HG03060 (cell line): ENCODE measurements around the gene TMTC1.

Experiments used
- ATAC-seq: cut with Tn5 transposase; IDR thresholded peaks from one replicate; pipeline ENCODE4 v1.9.1; 2021; ENCODE audit warnings: low read depth, moderate number of reproducible peaks; ENCODE audit not compliant: unreplicated experiment

Gene TMTC1

DNA sequence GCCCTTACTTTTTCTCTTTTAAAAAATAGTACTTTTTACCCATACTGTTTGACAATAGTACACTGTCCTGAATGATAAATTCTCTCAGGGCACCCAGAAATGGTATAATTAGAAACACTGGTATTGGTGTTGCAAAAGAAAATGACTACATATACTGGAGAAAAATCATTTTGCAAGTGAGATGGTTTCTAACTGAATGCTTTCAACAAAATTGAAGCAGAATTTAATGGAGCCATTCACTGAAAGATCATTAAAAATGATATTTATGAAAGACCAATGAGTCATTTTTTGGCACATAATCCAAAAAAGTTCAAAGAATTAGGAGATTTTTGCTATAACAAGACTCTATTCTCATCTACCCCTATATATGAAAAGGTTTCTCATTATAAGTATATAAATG is 68.8 kb downstream of the TMTC1 start:
- ATAC-seq, result no peak

DNA sequence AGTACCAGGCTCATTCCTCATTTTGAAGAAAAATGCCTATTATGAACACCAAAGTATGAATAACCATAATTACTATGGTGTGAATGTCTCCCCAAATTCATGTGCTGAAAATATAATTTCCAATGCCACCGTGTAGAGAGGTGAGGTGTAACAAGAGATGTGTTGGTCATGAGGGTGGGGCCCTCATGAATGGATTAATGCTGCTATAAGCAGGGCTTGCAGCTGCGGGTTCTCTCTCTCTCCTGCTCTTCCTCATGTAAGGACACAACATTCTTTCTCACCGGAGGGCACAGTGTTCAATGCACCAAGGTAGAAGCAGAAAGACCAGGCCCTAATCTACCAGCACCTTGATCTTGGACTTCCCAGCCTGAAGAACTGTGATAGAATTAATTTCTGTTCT is 70.0 kb downstream of the TMTC1 start:
- no peak for ATAC-seq

GRCh38 chr12:29711381-29711780 is 72.4 kb downstream of the TMTC1 start:
- no peak for ATAC-seq

DNA sequence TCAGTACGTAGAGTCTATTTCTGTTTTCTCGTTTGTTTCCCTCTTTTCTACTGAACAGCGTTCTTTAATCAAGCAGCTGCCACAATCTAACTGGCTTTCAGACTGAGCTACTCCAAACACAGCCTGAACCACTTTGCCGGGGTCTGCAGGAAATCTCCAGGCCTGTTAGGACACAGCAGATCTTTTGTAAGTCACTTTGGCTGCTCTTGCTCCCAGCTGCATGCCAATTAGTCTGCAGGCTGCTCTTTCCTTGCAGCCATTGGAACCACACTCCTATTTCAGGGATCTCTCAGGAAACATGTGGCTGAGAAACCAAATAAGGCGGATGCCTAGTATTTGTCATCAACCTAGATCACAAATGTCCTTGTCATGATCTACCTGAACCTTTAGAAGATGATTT is 73.6 kb downstream of the TMTC1 start:
- ATAC-seq, result no peak

DNA sequence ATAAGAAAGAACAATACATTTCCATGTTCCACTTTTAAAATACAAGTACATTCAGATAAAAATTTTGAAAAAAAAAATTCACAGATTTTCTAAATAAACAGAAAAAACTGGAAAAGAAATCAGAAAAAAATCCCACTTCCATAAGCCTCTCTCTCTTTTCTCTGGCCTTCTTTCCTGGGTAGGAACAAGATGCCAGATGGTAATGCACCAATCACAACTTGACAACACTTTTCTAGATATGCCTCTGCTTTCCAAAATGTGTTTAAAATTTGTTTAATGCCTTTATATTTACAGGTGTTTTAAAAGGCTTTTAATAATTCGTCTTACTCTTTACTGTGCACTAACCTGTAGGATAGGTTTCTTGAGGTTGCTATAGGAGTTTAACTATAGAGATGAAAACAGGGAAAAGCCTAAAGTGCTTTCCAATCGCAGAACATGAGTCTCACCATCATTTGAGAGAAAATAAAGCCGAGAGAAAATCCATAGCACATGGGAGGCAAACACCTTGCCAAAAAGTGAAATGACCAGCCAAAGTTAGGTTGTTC is 74.2 kb downstream of the TMTC1 start:
- ATAC-seq, result no peak

DNA sequence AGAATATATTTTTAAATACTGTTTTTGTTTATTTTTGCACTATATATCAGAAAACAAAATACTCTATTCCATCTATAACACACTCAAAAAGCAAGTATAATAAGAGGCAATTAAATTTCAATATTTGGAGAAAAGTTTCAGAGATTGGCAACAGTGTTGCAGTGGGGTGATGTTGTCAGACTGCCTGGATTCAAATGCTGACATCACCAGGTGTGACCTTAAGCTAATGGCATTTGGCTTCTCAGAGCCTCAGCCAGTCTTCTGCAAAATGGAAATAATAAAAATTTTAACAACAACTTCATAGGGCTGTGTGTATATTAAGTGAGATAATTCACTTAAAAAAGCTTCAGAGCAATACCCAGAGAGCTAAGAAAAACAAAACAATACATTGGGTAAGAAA is 74.7 kb downstream of the TMTC1 start:
- no peak for ATAC-seq

DNA sequence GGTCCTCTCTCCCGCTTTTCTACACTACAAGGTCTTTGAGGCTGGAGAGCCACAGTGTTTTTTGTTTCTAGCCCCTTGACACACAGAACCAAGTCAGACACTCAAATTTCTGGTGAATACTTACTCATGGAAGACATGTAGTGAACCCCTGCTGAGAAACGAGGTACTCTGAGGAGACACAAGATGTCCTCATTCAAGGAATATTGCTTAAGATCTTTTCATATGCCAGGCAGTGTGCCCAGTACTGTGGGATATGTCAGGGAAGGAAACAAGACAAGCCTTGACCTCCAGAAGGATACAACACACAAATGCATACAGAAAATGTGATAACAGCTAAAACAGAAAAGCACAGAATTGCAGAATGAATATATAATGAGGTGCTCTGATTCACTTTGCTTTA is 75.9 kb downstream of the TMTC1 start:
- no peak for ATAC-seq

DNA sequence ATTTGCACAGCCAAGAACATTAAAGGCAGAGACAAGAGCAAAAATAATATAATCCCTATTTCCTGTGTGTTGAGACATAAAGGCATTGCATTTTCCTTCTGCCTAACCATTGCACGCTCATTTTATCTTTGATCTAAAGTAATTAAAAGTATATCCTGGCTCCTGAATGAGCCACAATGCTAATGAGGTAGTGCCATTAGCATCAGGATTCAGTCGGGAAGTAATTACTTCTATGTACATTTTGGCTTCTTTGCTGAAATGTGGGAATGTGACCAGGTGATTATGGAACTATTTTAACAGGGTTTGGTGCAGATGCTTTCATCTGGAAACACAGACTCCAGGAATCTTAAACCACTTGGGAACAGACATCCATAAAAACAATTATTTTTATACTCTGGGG is 77.4 kb downstream of the TMTC1 start:
- no peak for ATAC-seq

DNA sequence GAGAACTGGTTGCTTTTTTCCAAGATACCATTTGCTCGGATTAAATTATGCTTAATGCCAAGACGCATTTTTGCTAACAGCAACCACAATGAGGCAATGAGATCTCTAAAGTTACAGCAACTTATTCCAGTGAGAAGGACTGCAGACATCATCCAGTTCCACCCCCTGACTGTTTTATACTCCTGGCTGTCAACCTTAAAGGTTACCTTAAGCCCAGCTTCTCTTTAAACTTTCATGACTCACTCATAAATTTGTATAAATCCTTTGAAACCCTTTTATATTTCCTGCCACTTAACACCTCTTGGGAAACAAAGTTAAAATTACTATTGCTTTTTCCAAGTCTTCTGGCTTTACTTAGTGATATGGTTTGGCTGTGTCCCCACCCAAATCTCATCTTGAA is 80.2 kb downstream of the TMTC1 start:
- ATAC-seq, result no peak

- ATAC-seq, result no peak
These were observed 80.8 kb downstream of the TMTC1 start for GRCh38 chr12:29702972-29703371.

GRCh38 chr12:29702222-29702621 is 81.5 kb downstream of the TMTC1 start:
- no peak for ATAC-seq

- ATAC-seq, result no peak
These were observed 82.8 kb downstream of the TMTC1 start for GRCh38 chr12:29700761-29701481.

DNA sequence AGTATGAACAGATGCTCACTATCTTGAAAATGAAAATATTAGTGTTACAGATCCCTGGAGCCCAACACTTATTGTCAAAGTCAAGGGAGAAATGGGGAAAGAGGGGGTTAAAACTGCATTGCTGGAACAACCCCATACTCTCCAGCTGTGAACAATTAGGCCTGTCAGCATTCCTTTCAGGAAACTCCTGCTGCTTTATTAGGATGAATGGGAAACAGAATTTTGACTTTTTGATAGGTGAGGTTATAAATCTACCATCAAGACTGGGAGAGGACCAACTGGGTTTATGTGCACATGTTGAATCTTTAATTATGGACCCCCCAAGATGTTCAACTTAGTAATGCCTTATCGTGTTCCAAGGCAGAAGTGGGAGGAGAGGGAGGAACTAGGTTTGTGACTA is 85.0 kb downstream of the TMTC1 start:
- ATAC-seq, result no peak

GRCh38 chr12:29695800-29696199 is 87.9 kb downstream of the TMTC1 start:
- ATAC-seq, result no peak

- ATAC-seq, result no peak
These were observed 88.7 kb downstream of the TMTC1 start for GRCh38 chr12:29695026-29695425.

DNA sequence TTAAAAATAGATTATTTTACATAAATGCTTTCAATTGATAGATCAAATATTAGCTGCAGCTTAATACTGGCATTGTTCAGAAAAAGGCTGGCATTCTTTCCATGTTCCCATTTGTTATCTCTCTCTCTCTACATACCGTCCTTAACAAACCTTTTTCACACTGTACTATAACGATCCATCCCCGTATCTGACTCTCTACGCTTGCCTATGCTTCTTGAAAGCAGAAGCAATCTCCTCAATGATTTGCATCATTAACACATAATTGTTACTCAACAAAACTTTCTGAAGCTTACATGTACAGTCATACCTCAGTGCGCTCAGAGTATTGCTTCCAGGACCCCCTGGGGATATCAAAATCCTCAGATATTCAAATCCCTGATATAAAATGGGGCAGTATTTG is 89.7 kb downstream of the TMTC1 start:
- ATAC-seq, result no peak

- no peak for ATAC-seq
These were observed 91.5 kb downstream of the TMTC1 start for GRCh38 chr12:29692237-29692636.

DNA sequence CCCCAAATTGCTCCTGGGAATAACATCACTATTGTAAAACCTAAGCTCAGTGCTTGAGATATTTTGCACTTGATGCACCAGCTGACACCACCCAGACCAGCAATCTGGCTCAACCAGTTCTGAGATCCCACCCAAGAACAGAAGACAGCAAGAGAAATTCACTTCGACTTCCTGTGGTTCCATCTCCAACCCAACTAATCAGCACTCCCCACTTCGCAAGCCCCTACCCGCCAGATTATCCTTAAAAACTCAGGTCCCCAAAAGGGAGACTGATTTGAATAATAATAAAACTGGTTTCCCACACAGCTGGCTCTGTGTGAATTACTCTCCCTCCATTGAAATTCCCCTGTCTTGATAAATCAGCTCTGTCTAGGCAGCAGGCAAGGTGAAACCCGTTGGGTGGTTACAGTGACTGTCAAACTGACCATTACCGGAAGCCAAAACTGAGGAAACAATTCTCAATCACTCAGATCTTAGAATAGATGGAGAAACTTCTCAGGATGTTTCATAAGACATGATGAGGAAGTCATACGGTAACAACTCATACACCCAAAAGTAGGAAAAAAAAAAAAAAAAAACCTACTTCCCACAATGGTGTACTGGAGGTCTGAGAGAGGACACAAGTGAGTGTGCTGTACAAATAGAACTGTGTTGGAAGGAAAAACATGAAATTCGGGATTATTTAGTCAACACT is 92.4 kb downstream of the TMTC1 start:
- ATAC-seq, result no peak

DNA sequence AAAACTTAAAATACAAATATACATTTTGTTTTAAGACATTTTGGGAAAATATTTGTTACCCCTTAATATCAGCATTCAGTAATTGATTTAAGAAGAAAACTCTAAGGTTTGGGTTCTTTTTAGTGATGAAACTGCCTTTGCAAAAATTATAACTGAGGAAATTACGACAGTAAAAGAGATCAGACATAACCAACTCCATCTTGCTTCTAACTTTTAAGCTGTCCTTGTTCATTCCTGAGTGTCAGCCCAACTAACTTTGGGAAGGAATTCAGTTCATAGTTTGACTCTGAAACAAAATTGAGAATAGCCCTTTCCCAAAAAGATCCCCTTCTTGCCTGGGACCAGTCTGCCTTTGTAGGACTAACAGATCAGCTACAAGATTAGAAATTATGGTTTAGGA is 93.0 kb downstream of the TMTC1 start:
- no peak for ATAC-seq

GRCh38 chr12:29688914-29689313 is 94.8 kb downstream of the TMTC1 start:
- ATAC-seq, result no peak

DNA sequence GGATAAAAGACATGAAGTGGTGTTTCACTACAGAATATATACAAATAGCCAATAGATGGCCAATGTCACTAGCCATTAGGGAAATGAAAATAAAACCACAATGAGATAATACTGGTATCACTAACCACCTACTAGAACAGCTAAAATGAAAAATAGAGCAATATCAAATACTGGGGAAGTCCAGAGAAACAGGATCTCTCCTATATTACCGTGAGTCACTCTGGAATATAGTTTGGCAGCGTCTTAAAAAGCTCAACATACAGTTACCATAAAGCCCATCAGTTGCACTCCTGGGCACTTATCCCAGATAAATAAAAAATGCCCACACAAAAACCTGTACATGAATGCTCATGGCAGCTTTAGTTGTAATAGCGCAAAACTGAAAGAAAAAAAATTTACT is 101.7 kb downstream of the TMTC1 start:
- no peak for ATAC-seq

GRCh38 chr12:29681370-29681769 is 102.4 kb downstream of the TMTC1 start:
- ATAC-seq, result no peak
